Measurements from ENCODE around the gene NDST1. TPM values are rescaled to one million over a fixed set of nuclear protein-coding genes. Genes with fewer than 3 reads are reported as not detected.

Gene NDST1
- polyA plus RNA-seq, 2 of the 4 experiments (the other 2 are of a cell fraction) = 24.4 to 50.8 TPM

DNA sequence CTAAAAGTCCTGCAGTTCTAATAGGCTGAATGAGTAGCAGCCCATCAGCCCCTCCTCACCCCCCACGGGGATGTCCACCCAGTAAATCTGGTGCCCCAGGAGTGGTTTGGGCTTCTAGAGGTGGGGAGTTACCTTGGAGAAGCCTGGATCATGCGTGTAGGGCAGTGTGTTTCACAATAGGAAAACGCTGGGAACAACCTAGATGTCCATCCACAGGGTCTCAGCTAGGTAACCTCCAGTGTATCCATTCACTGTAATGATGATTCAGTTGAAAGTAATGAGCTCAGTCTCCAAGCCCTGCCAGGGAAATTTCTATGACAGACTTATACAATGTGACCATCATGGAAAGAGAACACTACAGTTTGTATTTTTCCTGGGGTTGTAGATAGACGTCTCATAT, 51.8 kb downstream of the NDST1 start:
- peaks cover 12% of the 10 kb centered on the region for H3K9me3 ChIP-seq
- TF ChIP-seq RAD21 (conservative IDR thresholded peaks at IDR 0.05 in 1 of 2, IDR thresholded peaks at IDR 0.05 in 1 of 2) (no peak), FOSB (CRISPR knock-in tag; IDR thresholded peaks at IDR 0.05) (no peak), KDM5A (IDR thresholded peaks at IDR 0.05) (no peak), FOXS1 (CRISPR knock-in tag; IDR thresholded peaks at IDR 0.05) (no peak), EP300 (IDR thresholded peaks at IDR 0.05) (no peak)
- TF ChIP-seq, protein P1, sequence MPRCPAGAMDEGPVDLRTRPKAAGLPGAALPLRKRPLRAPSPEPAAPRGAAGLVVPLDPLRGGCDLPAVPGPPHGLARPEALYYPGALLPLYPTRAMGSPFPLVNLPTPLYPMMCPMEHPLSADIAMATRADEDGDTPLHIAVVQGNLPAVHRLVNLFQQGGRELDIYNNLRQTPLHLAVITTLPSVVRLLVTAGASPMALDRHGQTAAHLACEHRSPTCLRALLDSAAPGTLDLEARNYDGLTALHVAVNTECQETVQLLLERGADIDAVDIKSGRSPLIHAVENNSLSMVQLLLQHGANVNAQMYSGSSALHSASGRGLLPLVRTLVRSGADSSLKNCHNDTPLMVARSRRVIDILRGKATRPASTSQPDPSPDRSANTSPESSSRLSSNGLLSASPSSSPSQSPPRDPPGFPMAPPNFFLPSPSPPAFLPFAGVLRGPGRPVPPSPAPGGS (IDR thresholded peaks at IDR 0.05) = no peak
- ATAC-seq (peak; percentile 37 to 45), DNase-seq (ENCODE audit: low read depth in 1 of 2, low spot score in 1 of 2) (peak in 1 of 2 experiments; percentile 33), FAIRE-seq (no peak)
- peaks cover 19% of the 10 kb centered on the region for H3K4me1 ChIP-seq
- ChIA-PET CTCF (interaction anchor here (0.6 to 11.7 kb wide), 38 partner anchors 11 to 559 kb away, joined by 3 to 180 read pairs (median 7); partner anchors contain the start of genes IRGM, MYOZ3, RBM22 and RPS14), POLR2A (interaction anchor here (0.6 kb wide), 1 partner anchor 15 kb away, joined by 3 read pairs; no protein-coding TSS in a partner anchor)
- H3K4me3 ChIP-seq = no peak overlapping the region
- H3K27ac ChIP-seq = peak overlapping the region; percentile 66 to 80; a peak in 4 of 6 replicates
- WGBS (ENCODE audit: missing lambda C conversion rate) = 35% methylated on average over 4 of the region's 4 CpGs
- no peak overlapping the region; the same call in 2 of the 3 replicates for H3K4me2 ChIP-seq

DNA sequence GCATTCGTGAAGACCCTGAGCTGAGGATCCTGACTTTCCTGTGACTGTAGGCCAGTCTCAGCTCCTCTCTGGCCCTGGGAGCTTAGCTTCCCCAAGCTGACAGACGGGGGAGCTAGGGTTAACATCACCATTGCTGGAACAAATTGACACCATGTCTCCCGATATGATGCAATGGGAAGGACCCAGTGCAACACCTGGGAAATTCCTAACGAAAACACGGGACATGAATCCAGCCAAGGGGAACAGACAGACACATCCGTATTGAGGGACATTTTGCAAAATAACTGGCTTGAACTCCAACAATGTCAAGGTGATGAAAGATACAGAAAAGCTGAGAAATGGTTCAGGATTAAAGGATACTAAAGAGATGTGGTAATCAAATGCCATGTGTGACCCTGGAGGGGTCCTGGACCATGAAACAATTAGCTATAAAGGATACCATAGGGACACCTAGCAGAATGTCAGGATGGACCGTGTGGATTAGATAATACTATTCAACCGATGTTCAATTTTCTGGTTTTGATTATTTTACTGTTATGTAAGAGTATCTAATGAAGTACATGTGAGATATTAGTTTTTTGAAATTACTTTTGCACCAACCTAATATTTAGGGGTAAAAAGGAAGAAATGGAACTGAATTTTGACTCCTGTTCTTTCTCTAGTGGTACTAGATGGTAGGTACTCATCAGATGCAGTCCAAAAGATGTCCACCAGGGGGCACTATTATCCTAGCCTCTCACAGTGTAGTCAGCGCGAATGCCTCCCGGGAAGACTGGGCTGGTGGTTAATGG, 52.7 kb downstream of the NDST1 start:
- FAIRE-seq = peak; percentile 59
- H3K4me3 ChIP-seq = no peak overlapping the region
- POLR2A ChIA-PET = no interaction called here
- CTCF ChIA-PET = interaction anchor here (0.6 to 11.7 kb wide), 54 partner anchors 8 to 558 kb away, joined by 3 to 180 read pairs (median 5); partner anchors contain the start of genes IRGM, MYOZ3, RBM22 and RPS14
- H3K4me1 ChIP-seq = peaks cover 19% of the 10 kb centered on the region
- DNase-seq (ENCODE audit: low read depth in 1 of 2, low spot score in 1 of 2) = peak; percentile 83 to 92
- peak; percentile 72 to 85 for ATAC-seq
- H3K4me2 ChIP-seq = peak overlapping the region; percentile 48
- WGBS (ENCODE audit: missing lambda C conversion rate) = 25% methylated on average over 11 of the region's 11 CpGs
- peaks cover 12% of the 10 kb centered on the region for H3K9me3 ChIP-seq
- peak overlapping the region; percentile 66 to 80 for H3K27ac ChIP-seq
- TF ChIP-seq RFX5 (IDR thresholded peaks at IDR 0.05) (no peak), SMC3 (IDR thresholded peaks at IDR 0.05) (peak; percentile 97), HOXA7 (CRISPR knock-in tag; IDR thresholded peaks at IDR 0.05) (no peak), NPAS2 (CRISPR knock-in tag; IDR thresholded peaks at IDR 0.05; ENCODE audit: borderline replicate concordance) (no peak), TP53 (CRISPR knock-in tag; IDR thresholded peaks at IDR 0.05) (no peak), EP300 (IDR thresholded peaks at IDR 0.05) (no peak), RCOR1 (IDR thresholded peaks at IDR 0.05; ENCODE audit: low read depth, low read length) (no peak), FOXS1 (CRISPR knock-in tag; IDR thresholded peaks at IDR 0.05) (no peak), CEBPB (IDR thresholded peaks at IDR 0.05) (peak; percentile 66 to 87; a peak in 3 of 4 replicates), MAZ (IDR thresholded peaks at IDR 0.05; ENCODE audit: borderline replicate concordance, low read depth, low read length) (no peak), RARB (CRISPR knock-in tag; IDR thresholded peaks at IDR 0.05) (no peak), HDAC2 (IDR thresholded peaks at IDR 0.05) (no peak), POLR2AphosphoS2 (conservative IDR thresholded peaks at IDR 0.05; ENCODE audit: low read length) (no peak), KDM1A (IDR thresholded peaks at IDR 0.05; ENCODE audit: low read depth) (no peak), RAD21 (conservative IDR thresholded peaks at IDR 0.05 in 1 of 2, IDR thresholded peaks at IDR 0.05 in 1 of 2) (peak; percentile 94 to 95), KDM5A (IDR thresholded peaks at IDR 0.05) (no peak), ESRRA (IDR thresholded peaks at IDR 0.05; ENCODE audit: borderline replicate concordance, low read length) (no peak), GATA3 (IDR thresholded peaks at IDR 0.05; ENCODE audit: borderline replicate concordance) (no peak), HEYL (CRISPR knock-in tag; IDR thresholded peaks at IDR 0.05) (no peak)
- TF ChIP-seq, protein P2, sequence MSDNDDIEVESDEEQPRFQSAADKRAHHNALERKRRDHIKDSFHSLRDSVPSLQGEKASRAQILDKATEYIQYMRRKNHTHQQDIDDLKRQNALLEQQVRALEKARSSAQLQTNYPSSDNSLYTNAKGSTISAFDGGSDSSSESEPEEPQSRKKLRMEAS (IDR thresholded peaks at IDR 0.05) = no peak
- TF ChIP-seq, protein P3, sequence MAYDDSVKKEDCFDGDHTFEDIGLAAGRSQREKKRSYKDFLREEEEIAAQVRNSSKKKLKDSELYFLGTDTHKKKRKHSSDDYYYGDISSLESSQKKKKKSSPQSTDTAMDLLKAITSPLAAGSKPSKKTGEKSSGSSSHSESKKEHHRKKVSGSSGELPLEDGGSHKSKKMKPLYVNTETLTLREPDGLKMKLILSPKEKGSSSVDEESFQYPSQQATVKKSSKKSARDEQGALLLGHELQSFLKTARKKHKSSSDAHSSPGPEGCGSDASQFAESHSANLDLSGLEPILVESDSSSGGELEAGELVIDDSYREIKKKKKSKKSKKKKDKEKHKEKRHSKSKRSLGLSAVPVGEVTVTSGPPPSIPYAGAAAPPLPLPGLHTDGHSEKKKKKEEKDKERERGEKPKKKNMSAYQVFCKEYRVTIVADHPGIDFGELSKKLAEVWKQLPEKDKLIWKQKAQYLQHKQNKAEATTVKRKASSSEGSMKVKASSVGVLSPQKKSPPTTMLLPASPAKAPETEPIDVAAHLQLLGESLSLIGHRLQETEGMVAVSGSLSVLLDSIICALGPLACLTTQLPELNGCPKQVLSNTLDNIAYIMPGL (CRISPR knock-in tag; IDR thresholded peaks at IDR 0.05; ENCODE audit: borderline replicate concordance) = no peak
- TF ChIP-seq, protein P4, sequence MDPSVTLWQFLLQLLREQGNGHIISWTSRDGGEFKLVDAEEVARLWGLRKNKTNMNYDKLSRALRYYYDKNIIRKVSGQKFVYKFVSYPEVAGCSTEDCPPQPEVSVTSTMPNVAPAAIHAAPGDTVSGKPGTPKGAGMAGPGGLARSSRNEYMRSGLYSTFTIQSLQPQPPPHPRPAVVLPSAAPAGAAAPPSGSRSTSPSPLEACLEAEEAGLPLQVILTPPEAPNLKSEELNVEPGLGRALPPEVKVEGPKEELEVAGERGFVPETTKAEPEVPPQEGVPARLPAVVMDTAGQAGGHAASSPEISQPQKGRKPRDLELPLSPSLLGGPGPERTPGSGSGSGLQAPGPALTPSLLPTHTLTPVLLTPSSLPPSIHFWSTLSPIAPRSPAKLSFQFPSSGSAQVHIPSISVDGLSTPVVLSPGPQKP (IDR thresholded peaks at IDR 0.05; ENCODE audit: low read depth, low read length) = no peak
- TF ChIP-seq, protein P5, sequence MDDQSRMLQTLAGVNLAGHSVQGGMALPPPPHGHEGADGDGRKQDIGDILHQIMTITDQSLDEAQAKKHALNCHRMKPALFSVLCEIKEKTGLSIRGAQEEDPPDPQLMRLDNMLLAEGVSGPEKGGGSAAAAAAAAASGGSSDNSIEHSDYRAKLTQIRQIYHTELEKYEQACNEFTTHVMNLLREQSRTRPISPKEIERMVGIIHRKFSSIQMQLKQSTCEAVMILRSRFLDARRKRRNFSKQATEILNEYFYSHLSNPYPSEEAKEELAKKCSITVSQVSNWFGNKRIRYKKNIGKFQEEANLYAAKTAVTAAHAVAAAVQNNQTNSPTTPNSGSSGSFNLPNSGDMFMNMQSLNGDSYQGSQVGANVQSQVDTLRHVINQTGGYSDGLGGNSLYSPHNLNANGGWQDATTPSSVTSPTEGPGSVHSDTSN (IDR thresholded peaks at IDR 0.05) = no peak
- TF ChIP-seq, protein P6, sequence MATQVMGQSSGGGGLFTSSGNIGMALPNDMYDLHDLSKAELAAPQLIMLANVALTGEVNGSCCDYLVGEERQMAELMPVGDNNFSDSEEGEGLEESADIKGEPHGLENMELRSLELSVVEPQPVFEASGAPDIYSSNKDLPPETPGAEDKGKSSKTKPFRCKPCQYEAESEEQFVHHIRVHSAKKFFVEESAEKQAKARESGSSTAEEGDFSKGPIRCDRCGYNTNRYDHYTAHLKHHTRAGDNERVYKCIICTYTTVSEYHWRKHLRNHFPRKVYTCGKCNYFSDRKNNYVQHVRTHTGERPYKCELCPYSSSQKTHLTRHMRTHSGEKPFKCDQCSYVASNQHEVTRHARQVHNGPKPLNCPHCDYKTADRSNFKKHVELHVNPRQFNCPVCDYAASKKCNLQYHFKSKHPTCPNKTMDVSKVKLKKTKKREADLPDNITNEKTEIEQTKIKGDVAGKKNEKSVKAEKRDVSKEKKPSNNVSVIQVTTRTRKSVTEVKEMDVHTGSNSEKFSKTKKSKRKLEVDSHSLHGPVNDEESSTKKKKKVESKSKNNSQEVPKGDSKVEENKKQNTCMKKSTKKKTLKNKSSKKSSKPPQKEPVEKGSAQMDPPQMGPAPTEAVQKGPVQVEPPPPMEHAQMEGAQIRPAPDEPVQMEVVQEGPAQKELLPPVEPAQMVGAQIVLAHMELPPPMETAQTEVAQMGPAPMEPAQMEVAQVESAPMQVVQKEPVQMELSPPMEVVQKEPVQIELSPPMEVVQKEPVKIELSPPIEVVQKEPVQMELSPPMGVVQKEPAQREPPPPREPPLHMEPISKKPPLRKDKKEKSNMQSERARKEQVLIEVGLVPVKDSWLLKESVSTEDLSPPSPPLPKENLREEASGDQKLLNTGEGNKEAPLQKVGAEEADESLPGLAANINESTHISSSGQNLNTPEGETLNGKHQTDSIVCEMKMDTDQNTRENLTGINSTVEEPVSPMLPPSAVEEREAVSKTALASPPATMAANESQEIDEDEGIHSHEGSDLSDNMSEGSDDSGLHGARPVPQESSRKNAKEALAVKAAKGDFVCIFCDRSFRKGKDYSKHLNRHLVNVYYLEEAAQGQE (IDR thresholded peaks at IDR 0.05) = no peak
